ENCODE data around the gene RSAD2.
A peak's percentile ranks its signal among the peaks of the same experiment; 100 is the strongest.
"Not testable (repeated sequence)": the region's sequence is repeated elsewhere in the genome, so short reads cannot be mapped to it uniquely, and the experiment has no call there.

Gene RSAD2

DNA sequence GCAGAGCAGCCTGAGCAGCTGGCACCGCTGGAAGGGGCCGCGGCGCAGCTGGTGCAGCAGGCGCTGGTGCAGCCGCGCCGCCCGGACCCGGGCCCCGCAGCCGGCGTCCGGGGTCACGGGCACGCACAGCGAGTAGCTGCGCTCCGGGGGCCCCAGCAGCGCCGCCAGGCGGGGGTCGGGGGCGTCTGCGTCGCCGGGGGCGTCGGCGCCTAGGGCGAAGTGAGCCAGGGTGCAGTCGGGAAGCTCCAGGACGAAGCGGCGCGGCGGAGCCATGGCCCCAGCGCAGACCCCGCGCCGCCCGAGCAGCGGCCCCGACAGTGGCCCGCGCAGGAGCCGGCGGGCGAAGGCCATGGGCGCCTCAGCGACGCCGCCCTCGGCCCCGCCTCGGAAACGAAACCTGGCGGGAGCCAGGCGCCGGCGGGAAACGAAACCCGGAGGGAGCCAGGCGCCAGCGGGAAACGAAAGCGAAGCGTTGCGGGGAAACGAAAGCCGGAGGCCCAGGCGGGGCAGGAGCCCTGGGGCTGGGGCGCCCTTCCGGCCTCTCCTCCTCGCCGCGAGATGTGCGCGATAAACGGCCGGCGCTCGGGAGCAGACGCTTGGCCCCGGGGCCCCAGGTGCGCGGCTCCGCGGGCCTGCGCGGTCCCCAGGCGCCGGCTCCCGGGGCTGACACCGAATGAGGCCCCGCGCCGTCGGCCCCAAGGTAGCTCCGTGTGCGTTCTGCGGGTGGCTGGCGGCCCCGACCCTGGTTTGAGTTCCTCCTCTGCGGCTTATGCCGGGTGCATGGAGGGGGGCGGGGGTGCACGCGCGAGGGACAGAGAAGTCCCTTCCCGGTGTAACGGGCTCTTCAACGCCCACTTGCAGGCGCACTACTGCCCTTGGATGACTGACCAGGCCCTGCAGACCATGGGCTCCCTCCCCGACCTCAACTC, 12.0 kb upstream of the RSAD2 start, which contains the start of gene CMPK2:
Gene CMPK2 (minus strand): TSS at position 562 of the 929 bp plus-strand sequence. CDS start 211 bp downstream, at position 351.
- peak; percentile 84 for DNase-seq

DNA sequence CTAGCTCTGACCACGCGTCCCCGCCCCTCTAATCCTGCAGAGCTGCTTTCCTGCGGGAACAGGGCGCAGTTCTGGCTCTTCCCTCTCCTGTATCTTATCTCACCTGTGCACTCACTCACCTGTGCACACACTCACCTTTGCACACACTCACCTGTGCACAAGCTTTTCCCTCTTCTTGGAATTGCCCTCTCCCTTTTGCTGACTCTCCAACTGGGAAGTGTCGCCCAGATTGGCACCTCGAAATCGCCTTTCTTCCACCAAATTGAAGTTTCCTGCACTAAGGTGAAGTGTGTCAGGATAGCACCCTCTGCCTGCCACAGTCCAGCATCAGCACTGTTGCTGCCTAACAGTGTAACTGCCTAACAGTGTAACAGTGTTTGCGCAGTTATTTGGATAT, 11.3 kb upstream of the RSAD2 start:
- DNase-seq = peak; percentile 50

DNA sequence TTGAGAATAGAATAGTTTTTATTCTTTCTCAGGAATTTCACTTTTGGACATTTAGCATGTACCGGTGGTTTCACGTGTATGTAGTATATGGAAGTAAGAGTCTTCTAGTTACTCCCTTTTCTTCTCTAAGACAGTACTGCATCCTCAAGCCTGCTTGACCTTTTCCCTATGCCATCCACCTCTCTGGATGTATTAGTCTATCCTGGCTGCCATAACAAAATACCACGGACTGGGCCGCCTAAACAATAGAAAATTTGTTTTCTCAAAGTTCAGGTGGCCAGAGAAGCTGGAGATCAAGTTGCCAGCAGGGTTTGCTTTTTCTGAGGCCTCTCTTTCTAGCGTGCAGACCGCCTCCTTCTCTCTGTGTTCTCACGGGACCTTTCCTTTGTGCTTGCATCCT, 10.6 kb upstream of the RSAD2 start:
- DNase-seq = no peak

DNA sequence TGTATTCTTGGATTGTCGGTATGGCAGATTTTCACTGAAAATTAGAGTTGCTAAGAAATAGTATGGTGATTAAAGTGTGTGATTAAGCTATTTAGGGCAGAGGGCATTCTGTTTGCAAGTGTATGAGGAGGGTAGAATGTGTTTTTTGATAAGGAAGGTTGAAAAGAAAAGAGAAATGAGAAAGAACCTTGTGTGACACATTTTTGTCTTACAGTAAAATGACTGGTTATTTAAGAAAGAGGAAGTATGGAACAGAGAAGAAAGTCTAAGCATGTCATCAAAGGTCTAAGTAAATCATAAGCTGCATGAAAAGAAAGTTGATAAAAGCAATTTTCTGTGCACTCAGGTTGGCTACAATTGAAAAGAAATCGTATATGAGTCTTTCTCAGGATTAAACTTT, 5.2 kb upstream of the RSAD2 start:
- DNase-seq = no peak

DNA sequence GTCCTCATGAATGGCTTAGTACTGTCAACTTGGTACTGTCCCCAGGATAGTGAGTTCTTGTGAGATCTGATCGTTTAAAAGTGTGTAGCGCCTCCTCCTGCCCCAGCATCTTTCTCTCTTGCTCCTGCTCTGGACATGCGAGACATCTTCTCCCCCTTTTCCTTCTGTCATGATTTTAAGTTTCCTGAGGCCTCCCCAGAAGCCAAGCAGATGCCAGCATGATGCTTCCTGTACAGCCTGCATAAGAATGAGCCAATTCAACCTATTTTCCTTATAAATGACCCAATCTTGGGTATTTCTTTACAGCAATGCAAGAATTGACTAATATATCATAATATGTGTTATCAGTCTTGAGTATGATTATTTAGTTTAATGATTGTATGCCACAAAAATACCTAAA, 3.5 kb upstream of the RSAD2 start:
- DNase-seq = no peak

DNA sequence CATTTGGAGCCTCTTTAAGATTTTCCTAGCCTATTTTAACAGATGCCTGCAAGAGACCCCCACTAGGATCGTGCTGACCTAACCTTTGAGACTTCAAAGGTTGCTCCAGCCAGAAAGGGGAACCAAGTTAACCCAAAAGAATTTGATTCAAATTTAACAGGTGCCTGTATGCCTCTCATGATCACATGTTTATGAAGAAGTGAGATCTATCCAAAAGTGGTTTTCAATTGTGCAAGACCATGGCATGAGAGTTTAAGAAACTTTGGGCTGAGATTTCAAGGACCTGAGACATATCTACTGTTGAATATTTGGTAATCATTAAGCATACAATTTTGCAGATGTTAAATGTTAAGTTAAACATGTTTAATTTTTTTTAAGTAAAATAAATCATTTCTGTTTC, 1.3 kb upstream of the RSAD2 start:
- DNase-seq = no peak

DNA sequence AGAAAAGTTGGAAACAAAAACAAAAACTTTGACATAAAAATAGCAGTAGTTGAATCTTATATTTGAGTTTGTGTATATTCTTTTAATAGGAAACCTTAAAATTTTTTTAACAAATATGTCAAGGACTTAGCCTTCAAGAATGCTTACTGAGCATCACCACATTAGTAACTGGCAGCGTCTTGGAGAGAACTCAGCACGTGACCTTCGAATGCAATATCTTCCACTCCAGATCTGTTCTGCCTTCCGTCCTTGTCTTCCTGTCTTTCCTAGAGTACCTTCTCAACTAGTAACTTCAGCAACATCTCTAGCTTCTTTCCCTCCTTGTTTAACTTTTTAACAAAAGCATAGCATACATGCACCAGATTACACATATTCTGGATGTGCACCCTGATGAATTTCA, 972 bp downstream of the RSAD2 start:
- no peak for DNase-seq

DNA sequence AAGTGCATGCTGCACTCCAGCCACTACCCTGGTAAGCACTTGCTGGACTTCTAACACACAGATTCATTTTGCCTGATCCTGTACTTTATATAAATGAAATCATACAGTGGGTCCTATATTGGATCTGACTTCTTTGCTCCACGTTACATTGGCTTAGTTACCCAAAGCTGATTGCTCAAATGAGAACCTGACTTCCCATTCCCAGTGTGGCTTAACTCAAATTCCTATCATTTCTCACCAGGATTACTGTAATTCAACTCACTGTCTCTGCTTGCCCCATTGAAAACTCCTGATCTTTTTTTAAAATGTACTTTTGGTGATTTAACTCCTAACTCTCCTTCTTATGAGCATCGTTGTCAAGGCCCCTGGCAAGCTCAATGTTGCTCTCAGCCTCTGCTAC, 1.4 kb downstream of the RSAD2 start:
- DNase-seq = no peak

DNA sequence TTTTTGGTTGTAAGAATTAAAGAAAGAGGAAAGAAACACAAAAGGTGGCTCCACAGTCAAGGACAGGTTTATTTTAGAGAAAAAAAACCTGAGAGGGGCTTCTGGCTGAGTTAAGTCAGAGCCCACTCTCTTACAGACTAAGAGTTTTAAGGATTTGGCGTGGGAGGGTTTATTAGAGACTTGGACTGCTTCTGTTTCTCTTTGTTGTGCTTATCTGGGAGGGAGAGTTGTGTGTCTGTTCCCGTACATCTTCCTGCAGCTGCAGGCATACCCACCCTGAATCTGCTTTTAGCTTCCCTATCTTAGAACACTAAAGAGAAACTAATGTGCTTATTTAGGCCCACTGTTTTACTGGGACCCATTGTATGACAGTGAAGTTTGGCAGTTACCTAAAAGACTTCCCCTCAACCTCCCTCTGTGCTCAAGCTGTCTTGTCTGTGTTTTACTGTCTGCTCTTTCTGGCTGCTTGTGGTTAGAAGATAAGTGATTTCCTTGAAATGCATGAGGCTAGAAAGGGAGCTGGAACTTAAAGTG, 2.7 kb downstream of the RSAD2 start:
- peak; percentile 56 for DNase-seq

DNA sequence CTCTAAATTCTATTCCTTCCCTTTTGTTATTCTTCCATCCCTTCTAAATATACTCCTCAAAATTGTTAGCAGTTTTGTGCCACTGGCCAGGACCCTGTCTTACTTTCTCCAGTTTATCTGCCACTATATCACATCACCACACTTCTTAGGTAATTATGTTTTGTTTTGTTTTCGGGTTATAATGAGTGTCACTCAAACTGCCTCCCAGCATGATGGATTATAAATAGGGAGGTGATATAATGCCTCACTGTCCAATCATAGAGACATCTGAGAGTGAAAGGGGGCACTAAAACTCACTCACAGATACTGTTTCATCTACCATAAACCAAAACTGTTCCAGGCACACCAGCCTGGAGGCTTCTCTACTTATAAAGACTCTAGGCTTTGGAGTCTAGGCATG, 3.5 kb downstream of the RSAD2 start:
- DNase-seq = no peak

DNA sequence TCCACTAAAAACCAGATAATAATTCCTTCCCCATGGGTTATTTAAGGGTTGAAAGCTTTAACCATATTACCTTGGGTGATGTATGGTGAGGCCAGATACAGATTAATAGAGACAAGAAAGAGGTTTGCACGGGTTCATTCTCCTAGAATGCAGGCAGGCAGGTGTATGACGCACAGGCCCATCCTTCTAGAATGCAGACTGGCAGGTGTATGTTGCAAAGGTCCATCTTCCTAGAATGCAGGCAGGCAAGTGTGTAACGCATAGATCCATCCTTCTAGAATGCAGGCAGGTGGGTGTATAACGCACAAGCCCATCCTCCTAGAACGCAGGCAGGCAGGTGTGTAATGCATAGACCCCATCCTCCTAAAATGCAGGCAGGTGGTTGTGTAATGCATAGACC, 3.9 kb downstream of the RSAD2 start:
- DNase-seq = no peak

DNA sequence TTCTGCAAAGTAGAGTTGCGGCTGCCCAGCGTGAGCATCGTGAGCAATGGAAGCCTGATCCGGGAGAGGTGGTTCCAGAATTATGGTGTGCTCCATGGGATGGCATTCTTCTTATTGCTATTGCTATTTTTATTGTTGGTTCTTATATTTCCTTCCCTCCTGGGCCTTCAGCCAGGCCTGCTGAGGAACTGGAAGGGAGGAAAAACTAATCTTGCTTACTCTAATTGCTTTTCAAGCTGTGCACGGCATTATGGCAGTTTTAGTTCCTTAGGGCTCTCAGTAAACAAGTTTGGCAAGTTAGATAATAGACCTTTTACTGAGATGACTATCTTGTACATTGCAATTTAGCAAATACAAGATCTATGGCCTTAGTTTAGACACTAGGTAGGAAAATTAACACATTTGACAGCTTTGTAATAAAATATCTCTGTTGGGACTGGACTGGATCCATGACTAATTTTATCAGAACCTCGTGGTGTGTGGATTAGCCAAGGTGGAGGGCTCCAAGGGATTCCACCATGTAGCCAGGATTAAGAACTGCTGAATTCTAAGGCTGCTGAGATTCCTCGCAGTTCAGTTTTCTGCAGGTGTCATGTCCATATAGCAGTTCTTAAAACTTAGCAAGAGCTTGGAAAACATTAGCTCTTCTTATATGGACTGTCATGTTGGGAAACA, 6.0 kb downstream of the RSAD2 start:
- DNase-seq = no peak

DNA sequence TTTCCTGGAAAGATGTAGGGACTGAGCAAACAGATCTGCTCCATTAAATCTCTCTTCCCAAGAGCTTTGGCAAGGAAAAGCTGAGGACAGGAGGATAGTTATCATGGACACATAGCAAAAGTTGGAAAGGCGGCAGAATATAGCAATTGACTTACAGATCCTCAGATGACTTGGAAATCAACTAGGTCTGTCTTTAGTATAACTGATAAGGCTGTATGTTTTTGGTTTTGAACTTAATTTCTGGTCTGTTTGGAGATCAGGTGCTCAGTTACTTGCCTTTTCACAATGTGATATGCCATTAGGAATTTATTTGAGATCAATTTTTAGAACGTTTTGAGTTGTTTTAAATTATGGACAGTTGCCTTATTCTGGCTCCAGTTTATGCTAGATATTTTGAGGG, 8.0 kb downstream of the RSAD2 start:
- no peak for DNase-seq

DNA sequence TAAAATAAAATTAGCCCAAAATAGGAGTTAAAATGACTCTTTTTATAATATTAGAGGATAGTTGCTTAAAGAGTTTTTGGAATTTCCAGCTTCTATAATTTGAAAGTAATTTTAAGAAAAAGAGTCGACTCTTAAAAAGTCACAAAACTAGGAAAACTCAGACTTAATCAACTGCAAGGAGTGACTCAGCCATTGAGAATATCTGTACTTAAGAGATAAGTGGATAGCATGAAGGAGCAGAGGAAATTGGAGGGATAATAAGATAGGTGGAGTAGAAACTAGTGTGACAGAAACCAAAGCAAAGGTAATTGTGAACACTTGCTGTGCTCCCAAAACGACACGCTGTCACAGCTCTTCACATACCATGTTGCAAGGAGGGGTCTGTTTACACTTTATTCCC, 8.4 kb downstream of the RSAD2 start:
- no peak for DNase-seq

DNA sequence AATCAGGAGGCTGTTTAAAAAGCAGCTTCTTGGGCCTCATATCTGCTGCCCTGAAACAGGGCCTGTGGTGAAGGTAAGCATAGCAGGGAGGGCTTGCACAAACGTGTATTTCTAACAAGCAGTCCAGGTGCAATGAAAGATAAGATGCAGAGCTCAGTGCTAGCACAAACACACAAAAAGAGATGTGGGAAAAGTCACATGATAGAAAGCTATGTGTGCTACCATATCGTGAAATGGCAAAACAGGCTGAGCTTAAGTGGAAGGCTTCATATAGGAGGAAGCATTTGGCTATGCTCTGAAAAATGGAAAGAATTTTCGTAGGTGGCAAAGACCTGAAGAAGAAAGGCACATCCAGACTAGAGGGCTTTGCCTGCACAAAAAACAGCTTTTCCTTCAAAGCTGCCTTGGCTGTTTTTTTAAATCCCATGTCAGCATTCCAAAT, 10.2 kb downstream of the RSAD2 start:
- no peak for DNase-seq

DNA sequence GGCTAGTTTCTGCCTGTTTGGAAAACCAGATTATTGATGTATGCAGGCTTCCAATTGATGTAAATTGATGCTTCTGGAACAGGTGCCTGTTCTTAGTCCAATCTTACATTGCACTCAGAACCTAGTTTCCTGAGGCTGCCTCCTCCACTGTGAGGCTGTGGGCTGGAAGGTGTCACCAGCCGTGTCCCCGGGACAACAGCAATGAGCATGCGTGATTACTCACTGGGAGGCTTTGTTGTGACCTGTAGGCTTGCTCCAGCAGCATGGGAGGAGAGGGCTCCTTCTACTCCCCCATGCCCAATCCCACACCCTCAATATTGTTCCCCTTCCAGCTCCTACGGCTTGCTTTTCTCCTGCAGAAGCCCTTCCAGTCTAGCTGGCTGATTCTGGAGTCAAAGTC, 11.1 kb downstream of the RSAD2 start:
- DNase-seq = no peak

DNA sequence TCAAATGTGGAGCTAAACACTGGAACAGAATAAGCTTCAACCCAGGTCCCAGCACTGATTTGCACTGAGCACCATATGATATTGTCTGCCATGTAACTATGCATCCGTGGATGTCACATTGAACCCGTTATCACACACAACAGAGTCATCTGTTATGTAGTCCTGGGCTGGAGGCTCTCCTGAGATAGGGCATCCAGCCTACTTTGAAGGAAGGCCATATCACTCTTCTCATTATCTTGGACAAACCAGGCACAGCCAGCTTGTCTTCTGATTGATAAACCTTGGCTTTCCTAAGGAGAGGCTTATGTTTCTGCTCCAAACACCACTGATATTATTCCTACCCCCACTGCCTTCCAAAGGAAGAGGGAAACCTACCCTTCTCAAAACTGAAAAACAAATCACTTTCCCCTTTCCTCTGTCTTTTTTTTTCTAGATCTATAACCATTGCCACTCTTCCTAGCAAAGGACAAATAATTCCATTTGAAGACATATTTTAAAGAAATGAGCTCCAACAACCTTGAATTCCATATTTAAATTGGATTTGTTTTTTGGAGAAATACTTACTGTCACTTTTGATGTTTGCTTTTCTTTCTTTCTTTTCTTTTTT, 16.4 kb downstream of the RSAD2 start:
- no peak for DNase-seq

DNA sequence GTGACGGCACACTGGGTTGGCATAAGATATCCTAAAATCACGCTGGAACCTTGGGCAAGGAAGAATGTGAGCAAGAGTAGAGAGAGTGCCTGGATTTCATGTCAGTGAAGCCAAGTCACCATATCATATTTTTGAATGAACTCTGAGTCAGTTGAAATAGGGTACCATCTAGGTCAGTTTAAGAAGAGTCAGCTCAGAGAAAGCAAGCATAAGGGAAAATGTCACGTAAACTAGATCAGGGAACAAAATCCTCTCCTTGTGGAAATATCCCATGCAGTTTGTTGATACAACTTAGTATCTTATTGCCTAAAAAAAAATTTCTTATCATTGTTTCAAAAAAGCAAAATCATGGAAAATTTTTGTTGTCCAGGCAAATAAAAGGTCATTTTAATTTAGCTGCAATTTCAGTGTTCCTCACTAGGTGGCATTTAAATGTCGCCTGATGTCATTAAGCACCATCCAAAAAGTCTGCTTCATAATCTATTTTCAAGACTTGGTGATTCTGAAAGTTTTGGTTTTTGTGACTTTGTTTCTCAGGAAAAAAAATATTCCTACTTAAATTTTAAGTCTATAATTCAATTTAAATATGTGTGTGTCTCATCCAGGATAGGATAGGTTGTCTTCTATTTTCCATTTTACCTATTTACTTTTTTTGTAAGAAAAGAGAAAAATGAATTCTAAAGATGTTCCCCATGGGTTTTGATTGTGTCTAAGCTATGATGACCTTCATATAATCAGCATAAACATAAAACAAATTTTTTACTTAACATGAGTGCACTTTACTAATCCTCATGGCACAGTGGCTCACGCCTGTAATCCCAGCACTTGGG, 19.6 kb downstream of the RSAD2 start:
- DNase-seq = peak; percentile 58

DNA sequence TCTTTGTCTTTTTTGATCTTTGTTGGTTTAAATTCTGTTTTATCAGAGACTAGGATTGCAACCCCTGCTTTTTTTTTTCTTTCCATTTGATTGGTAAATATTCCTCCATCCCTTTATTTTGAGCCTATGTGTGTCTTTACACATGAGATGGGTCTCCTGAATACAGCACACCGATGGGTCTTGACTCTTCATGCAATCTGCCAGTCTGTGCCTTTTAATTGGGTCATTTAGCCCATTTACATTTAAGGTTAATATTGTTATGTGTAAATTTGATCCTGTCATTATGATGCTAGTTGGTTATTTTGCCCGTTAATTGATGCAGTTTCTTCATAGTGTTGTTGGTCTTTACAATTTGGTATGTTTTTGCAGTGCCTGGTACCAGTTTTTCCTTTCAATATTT, 25.0 kb downstream of the RSAD2 start:
- DNase-seq = not testable (repeated sequence)

DNA sequence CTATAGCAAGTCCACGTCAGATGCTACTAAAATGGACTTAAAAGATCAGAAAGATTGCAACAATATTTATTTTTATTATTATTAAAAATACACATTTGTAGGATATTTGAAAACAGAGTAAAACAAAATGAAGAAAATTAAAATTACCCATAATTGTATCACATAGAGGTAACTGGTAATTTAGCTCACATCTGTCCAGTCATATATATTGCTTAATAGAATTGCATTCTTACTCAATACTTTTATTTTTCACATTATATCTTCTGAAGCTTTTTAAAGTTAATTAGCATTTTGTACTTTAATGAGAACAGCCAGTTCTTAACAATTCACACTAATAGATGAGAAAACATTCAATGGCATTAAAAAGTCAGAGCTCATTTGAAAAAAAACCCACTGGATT, 28.1 kb downstream of the RSAD2 start:
- DNase-seq = no peak

DNA sequence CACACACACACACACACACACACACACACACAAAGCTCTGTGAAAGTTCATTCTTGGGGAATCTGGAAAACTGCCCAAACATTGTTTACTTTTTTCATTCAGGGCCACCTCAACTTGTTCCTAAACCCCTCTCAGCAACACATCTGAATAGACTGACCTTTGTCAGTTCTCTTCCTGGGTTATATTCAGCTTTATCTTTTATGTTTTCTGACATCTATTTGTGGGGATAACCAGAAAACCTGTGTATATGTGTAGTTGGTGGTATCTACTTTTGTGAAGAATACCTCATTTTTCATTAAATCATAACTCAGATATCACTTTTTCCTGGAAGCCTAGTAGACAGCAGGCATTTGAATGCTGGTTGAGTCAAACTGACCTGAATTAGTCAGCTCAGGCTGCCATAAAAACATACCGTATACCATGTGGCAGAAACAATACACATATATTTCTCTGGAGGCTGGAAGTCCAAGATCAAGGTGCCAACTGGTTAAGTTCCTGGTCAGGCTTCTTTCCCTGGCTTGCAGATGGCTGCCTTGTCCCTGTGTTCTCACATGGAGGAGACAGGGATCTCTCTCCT, 28.7 kb downstream of the RSAD2 start:
- no peak for DNase-seq

DNA sequence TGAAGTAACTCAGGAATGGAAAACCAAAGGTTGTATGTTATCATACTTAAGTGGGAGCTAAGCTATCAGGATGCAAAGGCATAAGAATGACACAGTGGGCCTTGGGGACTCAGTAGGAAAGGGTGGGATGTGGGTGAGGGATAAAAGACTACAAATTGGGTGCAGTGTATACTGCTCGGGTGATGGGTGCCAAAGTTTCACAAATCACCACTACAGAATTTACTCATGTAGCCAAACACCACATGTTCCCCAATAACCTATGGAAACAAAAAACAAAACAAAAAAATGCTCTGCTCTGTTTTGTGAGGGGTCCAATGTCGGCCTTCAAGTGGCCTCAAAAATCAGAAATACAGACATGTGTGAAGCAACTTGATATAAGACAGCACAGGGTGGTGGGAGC, 30.7 kb downstream of the RSAD2 start:
- no peak for DNase-seq

All from CD4-positive, alpha-beta T cell treated with Interleukin-21 for 1 hour (primary cell).